PC-9 (cell line): ENCODE measurements around the gene ZNF616.

Source experiments
- EZH2 ChIP-seq: fragments of 200-600 bp; sonication (generic); IDR thresholded peaks from 2 replicates; pipeline ENCODE4 v1.8.0; 2017; ENCODE audit warnings: antibody characterized with exemption, low read depth
- TF ChIP-seq, protein P1 (sequence below): fragments of 200-600 bp; sonication (generic); conservative IDR thresholded peaks from 2 replicates; pipeline ENCODE4 v1.6.1; 2017; ENCODE audit warnings: mixed run types, antibody characterized with exemption, mild to moderate bottlenecking, moderate library complexity

GRCh38 chr19:52065399-52065798 lies 74.3 kb downstream of the ZNF616 start:
- TF ChIP-seq, protein P1, sequence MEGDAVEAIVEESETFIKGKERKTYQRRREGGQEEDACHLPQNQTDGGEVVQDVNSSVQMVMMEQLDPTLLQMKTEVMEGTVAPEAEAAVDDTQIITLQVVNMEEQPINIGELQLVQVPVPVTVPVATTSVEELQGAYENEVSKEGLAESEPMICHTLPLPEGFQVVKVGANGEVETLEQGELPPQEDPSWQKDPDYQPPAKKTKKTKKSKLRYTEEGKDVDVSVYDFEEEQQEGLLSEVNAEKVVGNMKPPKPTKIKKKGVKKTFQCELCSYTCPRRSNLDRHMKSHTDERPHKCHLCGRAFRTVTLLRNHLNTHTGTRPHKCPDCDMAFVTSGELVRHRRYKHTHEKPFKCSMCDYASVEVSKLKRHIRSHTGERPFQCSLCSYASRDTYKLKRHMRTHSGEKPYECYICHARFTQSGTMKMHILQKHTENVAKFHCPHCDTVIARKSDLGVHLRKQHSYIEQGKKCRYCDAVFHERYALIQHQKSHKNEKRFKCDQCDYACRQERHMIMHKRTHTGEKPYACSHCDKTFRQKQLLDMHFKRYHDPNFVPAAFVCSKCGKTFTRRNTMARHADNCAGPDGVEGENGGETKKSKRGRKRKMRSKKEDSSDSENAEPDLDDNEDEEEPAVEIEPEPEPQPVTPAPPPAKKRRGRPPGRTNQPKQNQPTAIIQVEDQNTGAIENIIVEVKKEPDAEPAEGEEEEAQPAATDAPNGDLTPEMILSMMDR, result no peak
- no peak for TF ChIP-seq EZH2
